Measurements from ENCODE around the gene ERBB2.

The ERBB2 gene

DNA sequence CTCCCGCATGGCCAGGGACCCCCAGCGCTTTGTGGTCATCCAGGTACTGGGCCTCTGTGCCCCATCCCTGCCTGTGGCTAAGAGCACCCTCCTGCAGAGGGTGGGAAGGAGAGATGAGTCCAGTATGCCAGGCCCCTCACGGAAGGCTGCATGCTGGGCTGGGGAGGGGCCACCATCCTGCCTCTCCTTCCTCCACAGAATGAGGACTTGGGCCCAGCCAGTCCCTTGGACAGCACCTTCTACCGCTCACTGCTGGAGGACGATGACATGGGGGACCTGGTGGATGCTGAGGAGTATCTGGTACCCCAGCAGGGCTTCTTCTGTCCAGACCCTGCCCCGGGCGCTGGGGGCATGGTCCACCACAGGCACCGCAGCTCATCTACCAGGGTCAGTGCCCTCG lies 26.8 kb downstream of the ERBB2 start:
- DNase-seq (ENCODE audit: low spot score), result no peak

GRCh38 chr17:39727556-39727955 lies 27.7 kb downstream of the ERBB2 start:
- DNase-seq (ENCODE audit: low spot score), result no peak

GRCh38 chr17:39729280-39729851 lies 29.5 kb downstream of the ERBB2 start:
- DNase-seq (ENCODE audit: low spot score), result no peak

DNA sequence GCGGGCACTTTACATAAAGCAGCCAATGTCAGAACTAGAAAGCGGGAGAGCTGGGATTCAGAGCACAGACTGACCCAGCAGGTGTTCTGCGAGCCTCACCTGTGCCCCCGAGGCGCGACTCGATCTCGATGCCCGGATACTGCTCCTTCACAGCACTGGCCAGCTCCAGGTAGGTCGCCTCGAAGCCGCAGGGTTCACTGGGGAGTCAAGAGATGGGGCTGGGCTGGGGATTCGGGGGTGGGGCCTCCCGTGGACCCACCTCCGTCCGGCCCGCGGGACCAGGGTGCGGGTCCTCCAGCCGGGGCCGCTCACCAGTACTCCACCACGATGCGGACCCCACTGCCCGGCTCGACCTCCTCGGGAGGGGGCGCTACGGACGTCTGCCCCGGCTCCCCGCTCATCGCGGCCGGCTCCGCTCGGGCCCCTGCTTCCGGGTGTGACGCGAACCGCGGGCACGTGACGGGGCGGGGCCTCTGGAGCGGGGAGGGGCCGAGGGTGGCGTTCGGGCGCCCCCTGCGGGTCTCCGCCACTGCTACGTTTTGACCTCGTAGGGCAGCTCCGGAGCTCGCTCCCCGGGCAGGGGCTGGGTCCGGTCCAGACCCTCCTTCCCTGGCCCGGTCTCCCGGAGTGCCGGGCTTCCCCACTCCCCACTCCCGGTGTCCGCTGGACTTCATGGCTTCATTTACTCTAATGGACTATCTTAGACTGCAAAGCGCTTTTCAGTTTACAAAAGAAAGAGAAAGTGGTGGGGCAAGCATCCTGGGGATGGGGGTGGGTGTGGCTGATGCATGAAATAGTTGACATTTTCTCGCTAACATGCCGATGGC lies 30.4 kb downstream of the ERBB2 start, which contains the start of gene MIEN1:
TSS of gene MIEN1 (minus strand) at position 438 of the 827 bp plus-strand sequence. CDS start at position 401, 37 bp downstream.
- DNase-seq (ENCODE audit: low spot score), result peak; percentile 100

GRCh38 chr17:39732586-39732985 lies 32.7 kb downstream of the ERBB2 start:
- DNase-seq (ENCODE audit: low spot score), result no peak

DNA sequence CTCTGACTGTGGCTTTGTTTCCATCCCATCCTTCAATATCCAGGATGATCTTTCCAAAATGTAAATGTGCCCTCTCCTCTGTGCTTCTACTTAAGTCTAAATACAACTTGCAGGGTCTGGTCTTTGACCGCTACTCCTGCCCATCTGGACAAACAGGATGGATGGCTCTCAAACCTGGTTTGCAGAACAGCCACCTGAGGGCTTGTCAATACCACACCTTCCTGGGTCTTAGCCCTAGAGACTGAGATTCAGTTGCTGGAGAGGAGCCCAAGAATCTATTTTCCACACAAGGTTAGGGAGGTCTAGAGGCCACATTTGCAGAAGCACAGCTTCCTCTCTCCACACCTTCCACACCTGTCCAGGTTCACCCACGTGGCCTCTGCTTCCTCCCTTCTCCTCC lies 36.0 kb downstream of the ERBB2 start:
- DNase-seq (ENCODE audit: low spot score), result no peak

- DNase-seq (ENCODE audit: low spot score), result no peak
Observed at GRCh38 chr17:39736319-39737165, 36.7 kb downstream of the ERBB2 start.

GRCh38 chr17:39737206-39737759 lies 37.4 kb downstream of the ERBB2 start:
- DNase-seq (ENCODE audit: low spot score), result no peak

DNA sequence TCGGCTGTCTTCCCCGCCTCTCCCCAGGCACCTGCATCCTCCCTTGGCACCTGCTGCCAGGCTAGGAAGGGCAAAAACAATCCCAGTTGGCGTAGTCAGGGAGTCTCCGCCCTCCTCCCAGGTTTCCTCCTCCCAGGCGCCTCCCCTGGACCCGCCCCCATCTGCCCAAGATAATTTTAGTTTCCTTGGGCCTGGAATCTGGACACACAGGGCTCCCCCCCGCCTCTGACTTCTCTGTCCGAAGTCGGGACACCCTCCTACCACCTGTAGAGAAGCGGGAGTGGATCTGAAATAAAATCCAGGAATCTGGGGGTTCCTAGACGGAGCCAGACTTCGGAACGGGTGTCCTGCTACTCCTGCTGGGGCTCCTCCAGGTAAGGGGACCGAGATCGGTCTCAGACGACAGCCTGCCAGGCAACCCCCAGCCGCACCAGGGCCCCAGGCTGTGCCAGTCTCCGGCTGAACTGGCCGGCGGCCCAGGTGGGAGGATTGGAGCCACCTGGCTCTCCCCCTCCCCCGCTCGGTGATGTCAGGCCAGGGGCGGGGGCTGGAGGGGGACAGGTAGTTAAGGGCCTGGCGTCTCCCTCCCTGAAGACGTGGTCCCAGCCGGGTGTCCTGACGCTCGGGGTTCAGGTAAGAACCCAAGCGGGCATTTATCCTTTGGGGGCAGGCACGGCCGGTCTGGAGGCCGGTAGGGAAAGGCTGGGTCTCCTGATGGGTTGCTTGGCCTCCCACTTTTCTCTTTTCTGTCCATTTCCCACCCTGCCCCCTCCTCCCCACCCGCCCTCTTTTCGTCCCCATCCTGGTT lies 38.1 kb downstream of the ERBB2 start, which contains the start of gene GRB7:
TSS of gene GRB7 (plus strand) at position 179 of the 808 bp plus-strand sequence. CDS start 4,364 bp downstream, outside the sequence.
- no peak for DNase-seq (ENCODE audit: low spot score)

- no peak for DNase-seq (ENCODE audit: low spot score)
Observed at GRCh38 chr17:39738568-39738901, 38.7 kb downstream of the ERBB2 start.

GRCh38 chr17:39738983-39739884 lies 39.4 kb downstream of the ERBB2 start:
- DNase-seq (ENCODE audit: low spot score), result no peak

DNA sequence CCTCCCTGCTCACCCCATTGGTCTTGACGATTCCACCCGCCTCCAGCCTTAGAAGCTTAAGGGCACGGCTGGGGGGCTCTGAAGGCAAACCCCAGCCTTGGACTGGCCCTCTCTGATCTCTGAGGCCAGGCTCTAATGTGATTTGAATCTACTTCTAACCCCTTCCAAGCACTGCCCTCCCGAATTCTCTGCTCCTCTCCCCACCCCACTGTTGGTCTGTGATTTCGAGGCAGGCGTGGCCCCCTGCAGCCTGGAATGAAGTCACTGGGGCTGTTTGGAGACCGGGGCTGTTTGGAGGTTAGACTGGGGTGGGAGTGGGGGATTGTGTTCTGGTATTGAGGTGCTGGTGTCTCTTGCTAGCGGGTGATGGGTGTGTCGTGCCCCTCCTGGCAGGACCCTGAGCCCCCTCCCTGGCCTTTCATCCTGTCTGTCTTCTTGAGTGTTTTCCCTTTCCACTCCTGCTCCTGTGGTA lies 40.1 kb downstream of the ERBB2 start:
- DNase-seq (ENCODE audit: low spot score), result no peak

DNA sequence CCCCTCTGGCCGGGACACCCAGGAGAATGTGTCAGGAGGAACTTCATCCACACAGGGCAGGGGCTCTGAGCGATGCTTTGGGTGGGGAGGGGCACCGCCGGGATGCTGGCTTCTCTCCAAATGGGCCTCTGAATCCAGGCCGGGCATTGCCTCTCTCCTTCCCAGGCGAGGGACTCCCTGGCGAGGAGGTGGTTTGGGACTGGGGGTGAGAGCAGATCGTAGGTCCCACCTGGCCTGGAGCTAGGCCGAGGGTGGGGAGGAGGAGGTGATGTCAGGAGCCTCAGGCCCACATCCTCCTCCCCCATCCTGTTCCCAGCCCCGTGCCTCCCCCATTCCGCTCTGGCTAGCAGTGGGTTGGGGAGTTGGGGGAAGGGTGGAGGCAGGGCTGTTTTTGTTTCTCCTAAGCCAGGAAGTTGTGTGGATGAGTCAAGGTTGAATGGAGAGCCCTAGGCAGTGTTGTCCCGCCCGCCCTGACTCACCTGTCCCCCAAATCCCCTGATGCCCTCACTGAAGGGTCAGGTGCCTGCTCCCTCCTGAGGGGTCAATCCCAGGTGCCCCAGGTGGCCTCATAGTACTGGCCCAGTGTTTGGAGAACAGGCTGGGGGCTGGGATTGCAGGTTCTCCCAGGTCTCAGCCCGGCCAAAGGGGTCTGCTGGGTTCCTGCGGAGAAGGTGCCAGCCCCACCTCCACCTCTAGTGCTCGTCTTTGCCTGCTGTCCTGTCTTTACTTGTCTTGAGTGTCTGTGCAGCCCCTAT lies 40.7 kb downstream of the ERBB2 start:
- no peak for DNase-seq (ENCODE audit: low spot score)

- no peak for DNase-seq (ENCODE audit: low spot score)
Observed at GRCh38 chr17:39742126-39742855, 42.4 kb downstream of the ERBB2 start.

DNA sequence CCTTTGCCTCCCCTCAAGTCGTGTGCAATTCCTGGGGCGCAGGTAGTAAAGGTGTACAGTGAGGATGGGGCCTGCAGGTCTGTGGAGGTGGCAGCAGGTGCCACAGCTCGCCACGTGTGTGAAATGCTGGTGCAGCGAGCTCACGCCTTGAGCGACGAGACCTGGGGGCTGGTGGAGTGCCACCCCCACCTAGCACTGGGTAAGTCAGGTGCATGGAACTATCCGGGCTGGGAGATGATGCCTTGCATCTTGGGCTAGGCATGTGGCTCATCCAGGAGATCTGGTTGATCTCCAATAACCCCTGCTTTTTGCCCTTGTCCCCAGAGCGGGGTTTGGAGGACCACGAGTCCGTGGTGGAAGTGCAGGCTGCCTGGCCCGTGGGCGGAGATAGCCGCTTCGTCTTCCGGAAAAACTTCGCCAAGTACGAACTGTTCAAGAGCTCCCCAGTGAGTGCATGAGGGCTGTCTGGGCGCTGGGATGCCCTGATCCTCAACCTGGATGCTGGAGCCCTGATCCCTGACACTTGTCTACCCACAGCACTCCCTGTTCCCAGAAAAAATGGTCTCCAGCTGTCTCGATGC lies 43.1 kb downstream of the ERBB2 start:
- DNase-seq (ENCODE audit: low spot score), result no peak

DNA sequence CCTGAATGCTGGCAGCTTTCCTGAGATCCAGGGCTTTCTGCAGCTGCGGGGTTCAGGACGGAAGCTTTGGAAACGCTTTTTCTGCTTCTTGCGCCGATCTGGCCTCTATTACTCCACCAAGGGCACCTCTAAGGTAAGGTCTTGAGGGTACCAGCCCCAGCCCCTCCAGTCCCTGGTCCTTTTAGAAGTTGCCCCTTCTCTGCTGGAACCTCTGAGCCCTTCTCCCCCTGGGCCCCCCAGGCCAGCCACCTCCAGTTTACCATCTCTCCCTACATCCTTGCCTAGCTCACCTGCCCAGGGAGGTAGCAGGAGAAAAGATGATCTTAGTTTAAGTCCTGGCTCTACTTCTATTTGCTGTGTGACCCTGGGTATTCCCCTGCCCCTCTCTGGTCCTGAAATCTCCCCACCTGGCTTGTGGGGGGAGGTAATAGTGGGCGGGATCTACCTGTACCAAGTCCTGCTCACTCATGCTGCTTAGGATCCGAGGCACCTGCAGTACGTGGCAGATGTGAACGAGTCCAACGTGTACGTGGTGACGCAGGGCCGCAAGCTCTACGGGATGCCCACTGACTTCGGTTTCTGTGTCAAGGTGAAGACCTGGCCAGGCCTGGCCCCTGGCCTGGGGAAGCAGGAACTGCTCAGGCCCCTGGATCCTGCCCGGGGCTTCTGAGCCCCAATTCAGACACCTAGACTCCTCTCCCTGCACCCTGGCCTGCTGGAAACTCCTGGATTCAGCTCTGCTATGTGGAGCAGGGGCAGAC lies 44.4 kb downstream of the ERBB2 start:
- DNase-seq (ENCODE audit: low spot score), result no peak

- DNase-seq (ENCODE audit: low spot score), result no peak
Observed at GRCh38 chr17:39744836-39745215, 45.0 kb downstream of the ERBB2 start.
